Activated naive CD4-positive, alpha-beta T cell treated with anti-CD3 and anti-CD28 coated beads, Interleukin-2, amount 50 U/mL, for 24 hours (primary cell): ENCODE results near the gene RNF128.
"Not testable (repeated sequence)": the region's sequence is repeated elsewhere in the genome, so short reads cannot be mapped to it uniquely, and the experiment has no call there.

ENCODE experiments used
- H3K27ac Mint-ChIP-seq: one replicate; pipeline ENCODE4 v1.8.0; 2021; ENCODE audit warnings: mild to moderate bottlenecking, mixed read lengths
- H3K27me3 Mint-ChIP-seq: one replicate; pipeline ENCODE4 v1.8.0; 2021; ENCODE audit warnings: mixed read lengths
- H3K36me3 Mint-ChIP-seq: one replicate; pipeline ENCODE4 v1.8.0; 2021; ENCODE audit warnings: mixed read lengths
- H3K4me1 Mint-ChIP-seq: one replicate; pipeline ENCODE4 v1.8.0; 2021; ENCODE audit warnings: mixed read lengths
- H3K4me3 Mint-ChIP-seq: one replicate; pipeline ENCODE4 v1.8.0; 2021; ENCODE audit warnings: mild to moderate bottlenecking, mixed read lengths
- H3K9me3 Mint-ChIP-seq: one replicate; pipeline ENCODE4 v1.8.0; 2021; ENCODE audit warnings: mixed read lengths

The RNF128 gene

DNA sequence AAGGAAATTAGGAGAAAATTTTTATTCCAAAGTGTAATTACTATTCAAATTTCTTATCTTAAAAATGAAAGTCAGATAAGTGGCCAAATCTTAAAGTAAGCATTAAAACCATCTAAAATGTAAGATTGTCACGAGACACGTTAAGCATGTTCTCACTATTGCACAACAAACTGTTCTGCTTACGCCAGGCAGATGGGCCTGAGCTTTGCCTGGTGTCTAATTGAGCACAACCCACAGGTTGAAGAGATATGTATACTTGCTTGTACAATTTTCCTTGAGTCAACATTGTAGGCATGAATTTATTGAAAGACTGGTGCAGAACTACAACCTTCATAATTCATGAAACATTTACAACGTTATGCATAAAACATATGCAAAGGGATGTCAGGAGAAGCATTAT is 3.9 kb downstream of the RNF128 start:
- no peak overlapping the region for H3K27ac Mint-ChIP-seq
- H3K4me1 Mint-ChIP-seq = peaks cover 13% of the 10 kb centered on the region
- H3K36me3 Mint-ChIP-seq = no peaks in the 10 kb centered on the region
- H3K9me3 Mint-ChIP-seq = no peaks in the 10 kb centered on the region
- no peak overlapping the region for H3K4me3 Mint-ChIP-seq
- peaks cover 11% of the 10 kb centered on the region for H3K27me3 Mint-ChIP-seq

DNA sequence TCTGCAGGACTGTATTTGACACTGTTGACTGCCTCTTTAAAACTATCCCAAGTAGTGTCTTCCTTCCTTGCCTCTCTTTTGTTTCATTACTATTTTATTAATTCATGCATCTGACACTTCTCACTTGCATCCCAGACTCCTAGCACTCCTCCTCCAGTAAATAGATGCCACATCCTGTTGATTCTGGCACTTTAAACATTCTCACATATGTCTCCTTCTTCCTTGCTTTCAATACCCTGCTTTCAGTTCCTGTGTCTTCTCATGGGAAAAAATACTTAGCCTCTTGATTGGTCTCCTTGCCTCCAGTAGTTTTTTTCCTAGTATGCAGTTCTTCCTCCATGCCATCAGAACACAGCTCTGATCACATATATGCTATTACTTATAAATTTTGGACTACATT is 5.1 kb downstream of the RNF128 start:
- H3K9me3 Mint-ChIP-seq = no peaks in the 10 kb centered on the region
- peaks cover 6% of the 10 kb centered on the region for H3K27me3 Mint-ChIP-seq
- H3K4me1 Mint-ChIP-seq = peaks cover 3% of the 10 kb centered on the region
- H3K4me3 Mint-ChIP-seq = no peak overlapping the region
- no peak overlapping the region for H3K27ac Mint-ChIP-seq
- no peaks in the 10 kb centered on the region for H3K36me3 Mint-ChIP-seq

GRCh38 chrX:106734827-106735226 is 8.3 kb downstream of the RNF128 start:
- Mint-ChIP-seq H3K4me1 (no peaks in the 10 kb centered on the region), H3K9me3 (no peaks in the 10 kb centered on the region), H3K36me3 (no peaks in the 10 kb centered on the region), H3K4me3 (no peak overlapping the region), H3K27ac (no peak overlapping the region), H3K27me3 (peaks cover 4% of the 10 kb centered on the region)

DNA sequence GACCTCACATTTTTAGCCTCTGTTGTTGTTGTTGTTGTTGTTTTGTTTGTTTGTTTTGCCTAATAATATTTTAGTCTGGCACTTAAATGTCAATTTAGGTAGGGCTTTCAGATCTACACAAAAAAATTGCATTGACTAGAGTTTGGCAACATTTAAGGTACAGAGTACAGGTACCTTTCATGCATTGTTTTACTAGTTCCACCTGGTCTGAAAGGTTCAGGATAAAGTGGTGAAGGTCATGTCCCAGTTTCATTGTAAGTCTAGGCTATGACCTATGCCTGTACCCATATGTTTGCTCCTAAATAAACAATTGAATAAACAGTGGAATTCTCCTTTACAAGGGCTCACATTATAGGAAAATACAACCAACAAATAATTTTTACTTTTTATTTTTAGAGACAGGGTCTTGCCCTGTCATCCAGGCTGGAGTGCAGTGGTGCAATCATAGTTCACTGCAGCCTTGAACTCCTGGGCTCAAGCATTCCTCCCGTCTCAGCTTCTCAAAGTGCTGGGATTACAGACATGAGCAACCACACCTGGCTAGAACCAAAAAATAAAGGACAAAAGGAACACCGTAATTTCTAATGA is 13.8 kb downstream of the RNF128 start:
- no peak overlapping the region for H3K4me3 Mint-ChIP-seq

GRCh38 chrX:106742193-106742592 is 15.7 kb downstream of the RNF128 start:
- H3K27ac Mint-ChIP-seq = no peak overlapping the region
- H3K9me3 Mint-ChIP-seq = no peaks in the 10 kb centered on the region
- no peaks in the 10 kb centered on the region for H3K36me3 Mint-ChIP-seq
- H3K27me3 Mint-ChIP-seq = peaks cover 4% of the 10 kb centered on the region
- H3K4me3 Mint-ChIP-seq = no peak overlapping the region
- no peaks in the 10 kb centered on the region for H3K4me1 Mint-ChIP-seq

More for the DNA sequence above, 13.8 kb downstream of the RNF128 start:
- no peaks in the 10 kb centered on the region for H3K36me3 Mint-ChIP-seq
- peaks cover 6% of the 10 kb centered on the region for H3K27me3 Mint-ChIP-seq
- no peaks in the 10 kb centered on the region for H3K4me1 Mint-ChIP-seq
- no peak overlapping the region for H3K27ac Mint-ChIP-seq
- H3K9me3 Mint-ChIP-seq = no peaks in the 10 kb centered on the region

DNA sequence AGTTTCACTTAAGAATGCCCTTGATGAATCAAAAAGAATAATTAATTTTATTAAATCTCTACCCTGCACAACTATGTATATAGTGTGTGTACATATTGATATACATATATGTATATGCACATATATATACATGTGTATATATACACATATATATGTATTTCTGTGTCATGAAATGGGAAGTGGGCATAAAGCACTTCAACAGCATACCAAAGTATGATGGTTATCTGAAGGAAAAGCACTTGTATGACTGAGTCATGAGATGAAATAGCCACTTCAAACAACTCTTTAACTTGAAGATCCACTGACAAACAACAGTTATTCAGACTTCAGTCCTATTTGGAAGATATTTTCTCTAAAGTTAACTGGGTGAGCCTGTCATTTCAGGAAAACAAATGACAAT is 16.3 kb downstream of the RNF128 start:
- Mint-ChIP-seq H3K9me3 (no peaks in the 10 kb centered on the region), H3K27me3 (peaks cover 4% of the 10 kb centered on the region), H3K4me3 (no peak overlapping the region), H3K4me1 (no peaks in the 10 kb centered on the region), H3K36me3 (no peaks in the 10 kb centered on the region), H3K27ac (no peak overlapping the region)

DNA sequence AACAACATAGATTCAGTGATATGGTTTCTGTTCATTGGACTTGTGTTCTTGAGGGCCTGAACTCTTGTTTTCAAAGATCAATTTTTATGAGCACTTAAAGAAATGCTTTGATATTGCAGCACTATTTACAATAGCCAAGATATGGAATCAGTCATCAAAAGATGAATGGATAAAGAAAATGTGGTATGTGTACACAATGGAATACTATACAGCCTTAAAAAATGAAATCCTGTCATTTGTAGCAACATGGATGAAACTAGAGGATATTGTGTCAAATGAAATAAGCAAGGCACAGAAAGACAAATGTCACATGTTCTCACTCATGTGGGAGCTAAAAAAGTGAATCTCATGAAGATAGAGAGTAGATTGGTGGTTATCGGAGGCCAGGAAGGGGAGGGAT is 21.9 kb downstream of the RNF128 start:
- no peaks in the 10 kb centered on the region for H3K36me3 Mint-ChIP-seq

GRCh38 chrX:106751407-106751806 is 24.9 kb downstream of the RNF128 start:
- no peaks in the 10 kb centered on the region for H3K36me3 Mint-ChIP-seq
- no peak overlapping the region for H3K27ac Mint-ChIP-seq
- H3K4me3 Mint-ChIP-seq = no peak overlapping the region
- no peaks in the 10 kb centered on the region for H3K4me1 Mint-ChIP-seq
- H3K9me3 Mint-ChIP-seq = peaks cover 5% of the 10 kb centered on the region
- peaks cover 4% of the 10 kb centered on the region for H3K27me3 Mint-ChIP-seq

More for the DNA sequence above, 21.9 kb downstream of the RNF128 start:
- Mint-ChIP-seq H3K4me1 (no peaks in the 10 kb centered on the region), H3K4me3 (no peak overlapping the region), H3K9me3 (peaks cover 5% of the 10 kb centered on the region), H3K27me3 (peaks cover 4% of the 10 kb centered on the region), H3K27ac (peak overlapping the region; percentile 79)

DNA sequence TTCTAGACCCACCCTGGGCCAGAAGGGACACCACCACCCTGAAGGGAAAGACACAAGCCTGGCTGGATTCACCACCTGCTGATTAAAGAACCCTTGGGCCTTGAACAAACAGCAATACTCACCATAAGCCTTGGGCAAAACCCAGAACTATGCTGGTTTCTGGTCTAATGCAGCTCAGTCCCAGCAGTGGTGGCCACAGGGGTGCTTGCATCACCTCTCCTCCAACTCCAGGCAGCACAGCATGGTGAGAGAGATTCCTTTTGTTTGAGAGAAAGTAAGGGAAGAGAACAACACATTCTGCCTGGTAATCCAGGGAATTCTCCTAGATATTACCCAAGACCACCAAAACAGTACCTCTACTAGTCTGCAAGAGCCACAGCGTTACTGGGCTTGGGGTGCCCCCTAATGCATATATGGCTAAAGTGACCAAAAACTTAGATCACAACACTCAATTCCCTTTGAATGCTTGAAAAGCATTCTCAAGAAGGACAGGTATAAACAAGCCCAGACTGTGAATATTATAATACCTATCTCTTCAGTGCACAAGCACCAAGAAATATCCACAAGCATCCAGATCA is 25.7 kb downstream of the RNF128 start:
- no peak overlapping the region for H3K4me3 Mint-ChIP-seq
- no peaks in the 10 kb centered on the region for H3K4me1 Mint-ChIP-seq
- no peaks in the 10 kb centered on the region for H3K36me3 Mint-ChIP-seq
- peaks cover 5% of the 10 kb centered on the region for H3K9me3 Mint-ChIP-seq
- peaks cover 4% of the 10 kb centered on the region for H3K27me3 Mint-ChIP-seq
- H3K27ac Mint-ChIP-seq = no peak overlapping the region

GRCh38 chrX:106769288-106769687 is 42.8 kb downstream of the RNF128 start:
- not testable (repeated sequence) for H3K4me1 Mint-ChIP-seq, H3K9me3 Mint-ChIP-seq, H3K27me3 Mint-ChIP-seq, H3K36me3 Mint-ChIP-seq, H3K4me3 Mint-ChIP-seq, H3K27ac Mint-ChIP-seq

DNA sequence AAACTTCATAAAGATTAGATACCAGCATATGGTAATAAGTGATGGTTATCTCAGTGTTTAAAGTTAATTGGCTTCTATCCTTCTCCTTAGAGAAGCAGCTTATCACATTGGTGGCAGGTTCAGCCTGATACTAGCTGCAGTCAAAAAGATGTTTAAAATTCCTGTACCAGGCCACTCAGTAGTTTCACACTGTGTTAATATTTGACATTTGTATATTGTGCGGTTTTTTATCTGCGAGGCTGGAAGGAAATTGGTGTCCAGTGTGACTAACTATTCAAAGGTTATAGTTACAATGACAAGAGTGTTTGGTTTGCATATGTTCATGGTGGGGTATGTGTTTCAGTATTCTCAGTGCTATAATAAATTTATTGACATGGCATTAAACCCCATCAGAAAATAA is 48.5 kb downstream of the RNF128 start:
- H3K36me3 Mint-ChIP-seq = no peaks in the 10 kb centered on the region

DNA sequence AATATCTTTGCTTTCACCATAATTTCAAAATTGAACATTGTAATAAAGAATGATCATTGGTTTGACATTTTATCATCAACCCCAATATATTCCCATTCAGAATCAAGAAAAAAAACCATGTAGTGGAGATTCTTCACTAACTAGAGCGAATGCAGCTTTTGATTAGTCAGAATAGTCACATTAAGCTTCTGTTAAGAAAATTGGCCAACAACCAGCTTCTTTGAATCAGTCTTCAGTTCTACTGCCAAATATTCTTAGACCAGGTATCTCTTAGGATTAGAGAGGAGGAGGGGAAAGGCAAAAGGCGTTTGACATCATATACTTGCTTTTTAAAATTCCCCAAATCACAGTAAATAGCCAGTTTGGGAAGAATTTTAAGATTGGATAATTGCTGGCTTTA is 53.8 kb downstream of the RNF128 start:
- Mint-ChIP-seq H3K4me1 (no peaks in the 10 kb centered on the region), H3K4me3 (no peak overlapping the region), H3K36me3 (no peaks in the 10 kb centered on the region), H3K27me3 (peaks cover 10% of the 10 kb centered on the region), H3K9me3 (no peaks in the 10 kb centered on the region), H3K27ac (no peak overlapping the region)

More for the DNA sequence above, 48.5 kb downstream of the RNF128 start:
- no peaks in the 10 kb centered on the region for H3K9me3 Mint-ChIP-seq
- H3K27me3 Mint-ChIP-seq = peaks cover 7% of the 10 kb centered on the region
- H3K4me3 Mint-ChIP-seq = no peak overlapping the region
- H3K4me1 Mint-ChIP-seq = no peaks in the 10 kb centered on the region
- no peak overlapping the region for H3K27ac Mint-ChIP-seq

GRCh38 chrX:106780664-106781377 is 54.3 kb downstream of the RNF128 start:
- no peaks in the 10 kb centered on the region for H3K4me1 Mint-ChIP-seq
- no peaks in the 10 kb centered on the region for H3K36me3 Mint-ChIP-seq
- no peak overlapping the region for H3K27ac Mint-ChIP-seq
- peaks cover 11% of the 10 kb centered on the region for H3K27me3 Mint-ChIP-seq
- H3K9me3 Mint-ChIP-seq = no peaks in the 10 kb centered on the region
- H3K4me3 Mint-ChIP-seq = no peak overlapping the region

GRCh38 chrX:106783716-106784115 is 57.2 kb downstream of the RNF128 start:
- no peaks in the 10 kb centered on the region for H3K4me1 Mint-ChIP-seq
- peaks cover 13% of the 10 kb centered on the region for H3K27me3 Mint-ChIP-seq
- H3K9me3 Mint-ChIP-seq = no peaks in the 10 kb centered on the region
- H3K36me3 Mint-ChIP-seq = no peaks in the 10 kb centered on the region
- H3K4me3 Mint-ChIP-seq = no peak overlapping the region
- H3K27ac Mint-ChIP-seq = no peak overlapping the region

GRCh38 chrX:106791495-106791894 is 65.0 kb downstream of the RNF128 start:
- H3K27me3 Mint-ChIP-seq = peaks cover 2% of the 10 kb centered on the region
- no peaks in the 10 kb centered on the region for H3K36me3 Mint-ChIP-seq
- no peaks in the 10 kb centered on the region for H3K4me1 Mint-ChIP-seq
- no peaks in the 10 kb centered on the region for H3K9me3 Mint-ChIP-seq
- H3K4me3 Mint-ChIP-seq = no peak overlapping the region
- H3K27ac Mint-ChIP-seq = no peak overlapping the region

DNA sequence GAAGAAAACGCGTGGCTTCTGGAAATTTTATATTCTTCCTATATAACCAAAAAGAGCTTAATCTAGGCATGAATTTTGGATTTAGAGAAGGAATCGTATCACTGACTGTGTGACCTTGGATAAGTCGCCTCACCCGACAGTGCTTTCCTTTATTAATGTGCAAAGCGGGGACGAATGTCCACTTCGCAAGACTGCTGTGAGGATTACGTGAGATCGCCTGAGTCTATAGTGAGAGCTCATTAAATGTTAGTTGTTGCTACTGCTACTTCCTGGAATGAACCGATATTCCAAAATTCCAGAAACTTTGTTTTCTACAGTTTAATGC is 75.5 kb downstream of the RNF128 start:
- Mint-ChIP-seq H3K9me3 (no peaks in the 10 kb centered on the region), H3K36me3 (no peaks in the 10 kb centered on the region), H3K27ac (no peak overlapping the region), H3K4me3 (peak overlapping the region; percentile 91), H3K4me1 (peaks cover 11% of the 10 kb centered on the region), H3K27me3 (peaks cover 19% of the 10 kb centered on the region)
